WERI-Rb-1 (cell line): ENCODE measurements around the gene TMEM132A.

Source experiments
- DNase-seq: peaks from one replicate; pipeline ENCODE4 v3.0.0-alpha.2; 2020
- H3K27ac ChIP-seq: fragments of 250-450 bp; sonication (Bioruptor Pico); 2 replicates; pipeline ENCODE4 v1.5.1; 2020; ENCODE audit warnings: mild to moderate bottlenecking, moderate library complexity
- H3K27me3 ChIP-seq: fragments of 250-450 bp; sonication (Bioruptor Pico); 2 replicates; pipeline ENCODE4 v1.5.1; 2021; ENCODE audit warnings: mild to moderate bottlenecking, low read depth, moderate library complexity; ENCODE audit not compliant: insufficient read depth, severe bottlenecking
- H3K36me3 ChIP-seq: fragments of 250-450 bp; sonication (Bioruptor Pico); 2 replicates; pipeline ENCODE4 v1.5.1; 2020; ENCODE audit warnings: mild to moderate bottlenecking, moderate library complexity
- H3K4me3 ChIP-seq: 2 replicates; pipeline ENCODE4 v1.5.1; 2011; ENCODE audit warnings: low read depth, mild to moderate bottlenecking, control low read depth, low read length
- H3K9me3 ChIP-seq: fragments of 250-450 bp; sonication (Bioruptor Pico); 2 replicates; pipeline ENCODE4 v1.5.1; 2021; ENCODE audit warnings: mild to moderate bottlenecking, moderate library complexity; ENCODE audit not compliant: severe bottlenecking
- TF ChIP-seq, protein P1 (sequence below): IDR thresholded peaks from 2 replicates; pipeline ENCODE4 v1.5.1; 2011; ENCODE audit warnings: low read depth, mild to moderate bottlenecking, control low read depth, inconsistent platforms, low read length

The TMEM132A gene

DNA sequence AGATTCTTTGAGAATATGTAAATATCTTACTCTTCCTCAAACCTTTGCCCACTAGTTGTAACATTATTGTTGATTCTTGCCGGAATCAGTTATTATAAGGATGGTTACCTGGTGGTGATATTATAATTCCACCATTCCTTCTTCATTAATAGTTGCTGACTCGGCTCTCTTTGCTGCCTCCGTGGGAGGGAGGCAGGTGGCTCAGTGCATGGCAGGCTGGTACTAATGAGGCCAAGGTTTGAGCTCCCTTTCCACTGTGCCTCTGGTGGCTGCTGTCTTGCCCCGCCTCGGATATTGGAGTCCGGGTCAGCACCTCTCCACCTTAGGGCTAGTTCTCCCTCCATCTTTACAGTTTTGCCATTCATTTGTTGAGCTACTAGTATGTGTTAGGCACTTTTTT lies 59.9 kb downstream of the TMEM132A start:
- Histone ChIP-seq H3K9me3 (no peaks in the 10 kb centered on the region), H3K36me3 (no peaks in the 10 kb centered on the region), H3K4me3 (no peak overlapping the region), H3K27me3 (no peaks in the 10 kb centered on the region), H3K27ac (no peak overlapping the region)
- DNase-seq, result no peak
- TF ChIP-seq, protein P1, sequence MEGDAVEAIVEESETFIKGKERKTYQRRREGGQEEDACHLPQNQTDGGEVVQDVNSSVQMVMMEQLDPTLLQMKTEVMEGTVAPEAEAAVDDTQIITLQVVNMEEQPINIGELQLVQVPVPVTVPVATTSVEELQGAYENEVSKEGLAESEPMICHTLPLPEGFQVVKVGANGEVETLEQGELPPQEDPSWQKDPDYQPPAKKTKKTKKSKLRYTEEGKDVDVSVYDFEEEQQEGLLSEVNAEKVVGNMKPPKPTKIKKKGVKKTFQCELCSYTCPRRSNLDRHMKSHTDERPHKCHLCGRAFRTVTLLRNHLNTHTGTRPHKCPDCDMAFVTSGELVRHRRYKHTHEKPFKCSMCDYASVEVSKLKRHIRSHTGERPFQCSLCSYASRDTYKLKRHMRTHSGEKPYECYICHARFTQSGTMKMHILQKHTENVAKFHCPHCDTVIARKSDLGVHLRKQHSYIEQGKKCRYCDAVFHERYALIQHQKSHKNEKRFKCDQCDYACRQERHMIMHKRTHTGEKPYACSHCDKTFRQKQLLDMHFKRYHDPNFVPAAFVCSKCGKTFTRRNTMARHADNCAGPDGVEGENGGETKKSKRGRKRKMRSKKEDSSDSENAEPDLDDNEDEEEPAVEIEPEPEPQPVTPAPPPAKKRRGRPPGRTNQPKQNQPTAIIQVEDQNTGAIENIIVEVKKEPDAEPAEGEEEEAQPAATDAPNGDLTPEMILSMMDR, result no peak

DNA sequence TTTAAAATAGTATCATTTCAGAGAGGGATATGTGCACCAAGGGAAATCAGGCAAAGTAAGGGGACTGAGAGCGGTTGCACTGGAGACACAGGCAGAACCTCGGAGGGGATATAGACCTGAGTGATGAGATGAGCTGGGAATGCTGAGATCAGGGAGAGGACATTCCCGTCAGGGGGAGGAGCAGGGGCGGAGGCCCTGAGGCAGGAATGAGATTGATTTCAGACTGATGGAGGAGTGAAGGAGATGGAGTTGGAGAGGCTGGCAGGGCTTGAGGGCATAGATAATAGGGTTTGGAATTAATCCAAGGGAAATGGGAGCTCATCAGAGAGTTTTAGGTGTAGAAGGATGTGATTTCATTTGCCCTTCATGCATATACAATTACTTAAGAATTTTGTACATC lies 60.4 kb downstream of the TMEM132A start:
- no peaks in the 10 kb centered on the region for H3K27me3 ChIP-seq
- H3K9me3 ChIP-seq, result no peaks in the 10 kb centered on the region
- H3K4me3 ChIP-seq, result no peak overlapping the region
- H3K27ac ChIP-seq, result no peak overlapping the region
- H3K36me3 ChIP-seq, result no peaks in the 10 kb centered on the region
- no peak for DNase-seq
- TF ChIP-seq, protein P1, result no peak

DNA sequence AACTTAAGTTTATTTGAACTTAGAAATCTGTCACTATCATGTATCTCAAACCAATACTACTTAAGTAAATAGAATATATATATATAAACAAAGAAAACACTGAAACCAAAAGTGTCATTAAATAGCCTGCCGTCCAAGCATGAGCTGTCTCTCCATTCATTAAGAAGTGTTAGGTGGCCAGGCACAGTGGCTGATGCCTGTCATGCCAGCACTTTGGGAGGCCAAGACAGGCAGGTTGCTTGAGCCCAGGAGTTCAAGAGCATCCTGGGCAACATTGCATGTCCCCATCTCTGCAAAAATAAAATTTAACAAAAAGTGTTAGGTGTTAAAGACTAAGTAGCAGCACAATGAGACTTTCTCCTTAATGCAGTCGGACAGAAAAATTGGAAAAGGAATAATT lies 61.2 kb downstream of the TMEM132A start:
- no peaks in the 10 kb centered on the region for H3K36me3 ChIP-seq
- H3K27ac ChIP-seq, result no peak overlapping the region
- H3K9me3 ChIP-seq, result no peaks in the 10 kb centered on the region
- no peak for DNase-seq
- TF ChIP-seq, protein P1, result no peak
- H3K27me3 ChIP-seq, result no peaks in the 10 kb centered on the region
- no peak overlapping the region for H3K4me3 ChIP-seq

DNA sequence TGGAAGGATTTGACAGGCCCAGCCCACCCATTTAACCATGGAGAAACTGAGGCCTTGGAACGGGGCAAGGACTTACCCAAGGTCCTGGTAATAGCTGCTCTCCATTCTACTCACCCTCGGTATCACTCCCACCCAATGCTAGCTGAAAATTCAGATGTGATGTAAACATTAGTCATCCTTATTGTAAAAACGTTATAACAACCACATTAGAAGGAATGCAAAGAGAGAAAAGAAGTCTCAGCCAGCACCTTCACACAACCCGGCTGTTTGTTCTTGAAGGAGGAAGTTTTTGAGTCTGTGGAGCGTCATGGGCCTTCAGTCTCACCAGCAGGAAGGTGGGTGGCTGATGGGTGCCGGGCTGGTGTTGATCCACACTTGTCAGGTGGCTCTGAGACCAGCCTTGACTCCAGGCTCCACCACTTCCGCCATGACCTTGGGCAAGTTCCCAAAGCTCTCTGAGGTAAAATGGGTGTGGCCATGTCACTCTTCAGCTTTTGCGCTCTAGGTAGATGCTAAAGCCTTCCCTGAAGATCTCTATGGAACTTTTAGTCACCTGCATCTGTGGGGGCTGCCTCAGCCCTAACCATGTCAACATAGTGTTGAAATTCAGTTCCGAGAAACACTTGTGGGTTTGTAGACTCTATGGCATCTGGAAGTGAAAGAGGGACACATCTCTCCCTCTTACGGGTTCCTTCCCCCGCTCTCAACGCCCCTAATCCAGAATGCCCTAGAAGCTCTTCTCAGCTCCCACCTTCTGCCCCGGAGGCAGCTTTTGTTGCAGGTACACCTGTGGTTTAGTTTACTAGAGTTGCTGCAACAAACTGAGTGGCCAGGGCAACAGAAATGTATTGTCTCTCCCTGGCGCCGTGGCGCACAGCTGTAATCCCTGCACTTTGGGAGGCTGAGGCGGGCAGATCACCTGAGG lies 62.0 kb downstream of the TMEM132A start:
- no peak overlapping the region for H3K27ac ChIP-seq
- H3K4me3 ChIP-seq, result no peak overlapping the region
- H3K36me3 ChIP-seq, result no peaks in the 10 kb centered on the region
- TF ChIP-seq, protein P1, result no peak
- DNase-seq, result no peak
- H3K27me3 ChIP-seq, result no peaks in the 10 kb centered on the region
- H3K9me3 ChIP-seq, result no peaks in the 10 kb centered on the region
